NOMO-1 (cell line): ENCODE measurements around the gene TRPM3.

Experiments
- DNase-seq, 2 experiments: peaks; one replicate each; lab custom pipeline; 2025; ENCODE audit not compliant: unreplicated experiment in 2 of 2; lab: John Stamatoyannopoulos, UW

The TRPM3 gene

DNA sequence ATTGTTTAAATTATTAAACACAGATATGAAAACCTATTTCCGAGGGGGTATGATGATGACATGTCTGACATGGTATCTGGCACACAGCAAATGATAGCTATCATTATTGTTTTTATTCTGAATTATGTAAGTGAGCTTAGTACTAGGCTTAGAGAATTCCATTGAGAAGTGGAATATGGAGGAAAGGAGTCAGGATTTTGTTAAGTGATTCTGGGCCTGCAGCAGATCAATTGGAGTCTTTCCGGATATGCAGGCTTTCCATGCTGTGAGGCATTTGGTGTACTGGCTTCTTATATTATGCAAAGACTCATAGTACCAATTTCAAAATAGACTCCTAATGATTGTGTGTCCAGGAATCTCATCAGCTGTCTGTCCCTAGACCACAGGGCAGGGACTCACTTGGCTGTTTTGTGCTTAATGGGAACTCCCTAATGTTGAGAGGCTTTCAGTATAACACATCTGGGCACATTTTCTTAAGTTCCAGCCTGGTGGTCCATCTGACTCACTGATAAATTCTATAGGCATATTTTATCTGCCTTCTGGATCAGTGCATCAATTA, 527.0 kb downstream of the TRPM3 start:
- no peak for DNase-seq

DNA sequence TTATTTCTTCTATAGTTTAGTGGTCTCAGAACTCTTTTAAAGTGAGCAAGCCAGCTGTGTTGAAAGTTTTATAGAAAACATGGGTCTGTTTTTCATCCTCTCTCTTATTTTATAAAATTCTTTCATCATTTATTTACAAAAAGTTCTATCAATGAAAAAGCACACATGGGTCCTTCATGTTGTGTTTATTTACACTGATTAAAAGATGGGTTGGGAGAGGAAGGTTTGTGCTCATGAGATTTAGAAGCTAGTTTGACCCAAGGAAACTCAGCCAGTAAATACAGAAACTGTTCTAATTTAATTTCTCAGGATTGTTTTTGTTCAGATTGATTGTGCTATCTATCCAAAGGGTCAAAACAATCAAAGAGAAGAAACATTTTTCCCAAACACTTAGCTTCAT, 528.2 kb downstream of the TRPM3 start:
- no peak for DNase-seq

DNA sequence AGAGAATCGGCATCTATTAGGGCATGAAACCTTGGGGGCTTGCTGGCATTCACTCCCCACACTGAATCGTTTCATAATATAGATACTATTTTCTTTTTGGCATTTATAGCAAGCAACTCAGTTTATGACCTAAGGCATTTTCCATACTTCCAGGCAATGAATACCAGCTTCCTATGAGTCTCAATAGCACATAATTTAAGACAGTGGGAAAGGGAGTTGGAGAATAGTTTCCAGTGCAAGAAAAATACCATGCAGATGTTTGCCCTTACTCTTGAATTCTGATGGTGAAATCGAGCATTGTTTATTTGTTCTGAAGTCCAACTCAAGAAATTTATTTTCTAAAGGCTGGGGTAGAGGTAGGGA, 531.1 kb downstream of the TRPM3 start:
- DNase-seq: no peak

DNA sequence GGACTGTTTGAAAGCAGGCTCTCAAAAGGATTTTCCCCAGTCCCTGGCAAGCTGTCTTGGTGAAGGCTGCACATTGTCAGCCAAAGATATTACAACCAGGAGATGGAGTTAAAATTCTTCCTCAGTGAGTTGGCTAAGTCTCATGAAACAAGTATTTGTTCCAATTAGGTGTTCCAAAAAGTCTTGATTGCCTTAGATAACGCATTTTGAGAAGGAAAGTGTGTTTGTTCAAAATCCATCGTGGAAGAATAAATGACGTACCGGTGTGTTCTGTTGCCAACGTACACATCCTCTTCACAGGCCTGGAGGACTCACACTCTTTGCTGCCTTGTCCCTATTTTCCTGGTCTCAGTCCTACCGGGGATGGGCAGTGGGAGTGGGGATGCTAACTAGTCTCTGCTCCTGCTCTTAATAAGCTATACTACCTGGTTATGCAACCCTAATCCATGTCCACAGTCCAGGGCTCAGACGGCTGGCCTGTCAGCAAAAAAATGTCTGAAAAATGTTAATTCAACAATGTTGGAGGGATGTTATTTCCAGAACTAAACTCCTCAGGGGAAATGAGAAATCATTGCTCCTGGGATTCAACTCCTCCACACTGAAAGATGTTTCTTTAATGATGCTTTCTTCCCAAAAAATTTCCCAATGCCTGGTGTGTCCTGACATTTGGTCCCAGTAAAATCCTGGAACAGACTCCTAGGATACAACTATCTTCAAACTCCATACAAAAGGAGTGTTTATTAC, 531.7 kb downstream of the TRPM3 start:
- DNase-seq: no peak

DNA sequence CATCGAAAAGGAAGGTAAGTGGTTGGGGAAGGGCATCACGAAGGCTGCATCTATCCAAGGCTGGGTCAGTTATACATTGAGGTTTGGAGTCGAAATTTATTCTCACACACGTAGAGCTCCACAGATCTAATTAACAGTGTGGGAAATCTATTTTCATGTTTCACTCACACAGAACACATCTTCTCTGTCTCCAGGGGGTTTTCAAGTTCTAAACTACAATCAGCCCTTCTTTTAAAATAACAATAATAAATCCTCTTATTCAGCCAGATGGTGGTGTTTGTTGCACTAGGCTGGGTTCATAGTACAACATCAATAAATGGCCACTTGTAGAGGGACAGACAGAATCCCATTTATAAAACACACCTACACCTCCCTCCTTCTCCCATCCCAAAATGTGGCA, 532.4 kb downstream of the TRPM3 start:
- DNase-seq: no peak

DNA sequence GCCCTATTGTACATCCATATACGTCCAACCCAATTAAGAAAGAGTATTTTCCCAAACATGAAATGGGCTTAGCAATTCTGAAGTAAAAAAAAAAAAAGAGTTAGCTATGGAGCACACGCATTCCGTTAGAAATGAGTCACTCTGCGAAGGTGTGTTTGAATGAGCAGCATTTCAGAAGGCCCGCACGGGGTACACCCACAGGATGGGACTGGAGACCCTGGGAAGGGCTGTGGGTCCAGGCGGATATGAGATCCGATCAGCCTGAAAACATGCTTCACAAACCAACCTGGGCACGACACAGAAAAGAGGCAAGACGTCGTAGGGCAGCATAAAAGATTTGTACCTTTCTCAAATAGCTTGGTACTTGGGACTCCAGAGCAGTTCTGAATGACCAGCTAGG, 533.0 kb downstream of the TRPM3 start:
- DNase-seq: no peak

DNA sequence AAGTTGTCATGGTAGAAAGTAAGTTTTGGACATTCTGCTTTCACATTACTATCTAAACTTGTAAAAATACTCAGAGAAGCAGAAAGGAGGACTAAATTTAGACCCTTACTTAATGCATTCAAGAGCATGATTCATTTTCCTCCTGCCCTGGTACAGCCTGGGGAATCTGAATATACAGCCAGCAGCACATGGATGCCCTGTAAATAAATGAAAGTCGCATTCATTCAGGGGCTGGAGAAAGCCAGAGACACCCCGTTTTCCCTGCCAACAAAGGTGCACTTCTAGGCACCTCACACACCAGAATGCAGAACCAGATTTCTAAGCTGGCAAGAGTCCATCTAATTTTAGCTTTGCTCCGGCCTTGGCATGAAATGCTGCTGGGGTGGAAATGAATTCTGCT, 534.2 kb downstream of the TRPM3 start:
- DNase-seq: no peak

DNA sequence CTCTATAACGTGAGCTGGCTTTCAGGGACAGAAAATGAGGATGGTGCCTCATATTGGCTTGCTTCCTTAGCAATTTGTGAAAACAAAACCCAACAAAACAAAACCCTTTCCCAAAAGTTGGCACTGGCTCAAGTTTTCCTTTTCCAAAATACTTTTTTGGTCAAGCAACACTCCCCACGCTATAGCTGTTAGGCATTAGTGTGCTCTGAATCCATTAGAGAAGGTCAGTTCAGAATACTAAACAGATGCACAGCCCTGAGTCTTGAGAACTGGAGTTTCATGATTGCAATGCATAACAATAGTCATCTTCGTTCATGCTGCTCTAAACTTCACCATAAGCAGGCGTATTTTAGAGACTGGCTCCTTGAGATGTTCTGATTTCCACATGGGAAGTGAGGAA, 534.9 kb downstream of the TRPM3 start:
- DNase-seq: no peak

DNA sequence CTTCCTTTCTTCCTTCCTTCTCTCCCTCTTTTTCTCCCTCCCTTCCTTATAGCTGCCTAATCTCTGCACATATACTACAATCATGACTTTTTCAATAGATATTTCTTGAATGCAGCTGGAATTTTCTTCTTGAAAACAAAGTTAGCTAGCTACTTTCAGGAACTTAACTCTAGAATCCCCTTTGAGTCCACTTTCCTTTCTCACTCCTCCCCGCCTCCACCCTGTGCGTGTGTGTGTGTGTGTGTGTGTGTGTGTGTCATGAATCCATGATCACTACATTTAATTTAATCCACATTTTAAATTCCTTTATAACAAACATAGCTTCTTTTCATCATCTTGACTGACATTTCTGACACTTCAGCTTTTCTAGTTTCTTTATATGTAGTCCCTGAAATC, 539.5 kb downstream of the TRPM3 start:
- no peak for DNase-seq

DNA sequence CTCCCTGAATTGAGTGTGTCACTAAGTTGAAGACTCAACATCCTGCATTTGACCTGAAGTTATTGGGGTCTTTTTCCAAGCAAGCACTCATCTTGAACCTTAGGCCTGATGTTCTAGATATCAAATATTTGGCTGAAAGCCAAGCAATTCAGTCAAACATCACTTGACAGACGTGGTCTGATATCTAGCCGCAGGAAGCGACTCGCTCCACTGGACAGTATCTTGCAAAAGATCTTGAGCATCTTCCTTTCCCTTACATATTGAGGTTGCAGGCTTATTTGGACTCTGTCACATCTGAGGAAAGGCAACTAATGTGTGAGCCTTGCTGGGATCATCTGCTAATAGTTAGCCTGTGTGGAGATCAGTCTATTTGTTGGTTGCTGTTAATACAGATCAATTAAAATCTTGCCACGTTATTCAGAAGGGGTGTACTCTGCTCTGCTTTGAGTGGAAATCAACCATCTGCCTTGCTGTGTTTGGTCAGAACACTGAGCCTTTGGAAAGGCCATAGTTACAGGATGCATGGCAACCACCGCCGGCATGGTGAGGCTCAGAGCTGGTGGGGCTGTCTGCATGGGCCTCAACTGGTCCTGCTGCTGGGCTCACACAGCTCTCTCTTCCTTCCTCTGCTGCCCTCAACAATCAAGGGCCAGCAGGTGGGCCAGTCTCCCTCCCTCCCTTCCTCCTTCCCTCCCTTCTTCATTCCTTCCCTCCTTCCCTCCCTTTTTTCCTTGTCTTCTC, 540.0 kb downstream of the TRPM3 start:
- DNase-seq: no peak

DNA sequence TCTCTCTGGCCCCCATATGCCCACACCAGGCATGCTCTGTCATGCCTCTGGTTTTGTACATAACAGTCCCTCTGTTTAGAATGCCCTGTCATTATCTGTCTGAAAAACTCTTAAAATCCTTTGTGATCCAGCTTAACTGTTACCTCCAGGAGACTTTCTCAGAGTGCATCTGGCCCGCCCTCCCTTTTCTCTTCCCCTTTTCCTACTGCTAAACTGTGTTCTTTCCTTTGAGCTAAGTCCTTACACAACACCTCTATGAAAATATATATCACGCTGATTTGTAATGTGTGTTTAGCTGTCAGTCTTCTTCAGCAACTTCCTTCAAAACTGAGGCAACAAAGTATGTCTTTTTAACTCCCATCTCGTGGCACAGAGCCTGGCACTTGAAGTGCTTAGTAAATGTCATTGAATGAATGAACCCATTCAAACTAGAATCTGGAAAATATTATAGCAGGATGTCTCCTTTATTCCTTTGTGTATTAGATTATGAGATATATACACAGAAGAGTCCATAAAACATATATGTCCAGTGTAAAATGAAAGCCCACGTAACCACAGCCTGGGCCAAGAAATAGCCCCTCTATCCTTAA, 540.7 kb downstream of the TRPM3 start:
- DNase-seq: peak; percentile 61 to 71

DNA sequence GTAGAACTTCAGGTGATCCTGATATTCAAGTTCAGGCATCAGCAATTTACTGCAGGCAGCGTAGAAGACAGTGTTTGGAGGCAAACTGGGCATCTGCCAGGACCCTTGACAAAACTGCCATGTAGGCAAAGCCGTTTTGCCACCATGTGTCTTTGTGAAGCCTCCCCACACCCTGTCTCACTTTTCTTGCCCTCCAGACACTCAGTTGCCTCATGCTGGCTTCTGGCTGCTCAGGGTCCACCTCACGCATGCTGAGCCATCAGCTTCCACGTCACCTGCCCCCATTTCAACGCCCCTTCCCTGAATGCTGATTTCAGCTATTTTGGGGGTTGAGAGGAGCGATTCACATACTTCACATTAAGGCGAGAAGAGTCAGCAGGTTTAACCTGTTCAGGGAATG, 541.7 kb downstream of the TRPM3 start:
- no peak for DNase-seq

DNA sequence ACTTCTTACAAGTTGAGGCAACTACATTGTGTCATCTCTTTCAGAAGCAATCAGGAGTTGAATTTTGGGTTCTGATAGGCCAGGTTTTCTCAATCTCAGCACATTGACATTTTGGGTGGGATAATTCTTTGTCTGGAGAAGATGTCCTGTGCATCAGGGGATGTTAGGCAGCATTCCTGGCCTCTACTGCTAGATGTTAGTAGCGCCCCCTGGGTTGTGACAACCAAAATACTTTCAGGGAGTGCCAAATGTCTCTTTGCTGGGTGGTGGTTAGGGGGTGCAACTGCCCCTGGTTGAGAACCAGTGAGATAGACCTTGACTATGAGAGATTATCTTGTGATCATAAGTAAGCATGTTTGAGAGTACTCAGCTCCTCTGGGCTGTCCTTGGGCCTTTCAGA, 542.7 kb downstream of the TRPM3 start:
- no peak for DNase-seq

DNA sequence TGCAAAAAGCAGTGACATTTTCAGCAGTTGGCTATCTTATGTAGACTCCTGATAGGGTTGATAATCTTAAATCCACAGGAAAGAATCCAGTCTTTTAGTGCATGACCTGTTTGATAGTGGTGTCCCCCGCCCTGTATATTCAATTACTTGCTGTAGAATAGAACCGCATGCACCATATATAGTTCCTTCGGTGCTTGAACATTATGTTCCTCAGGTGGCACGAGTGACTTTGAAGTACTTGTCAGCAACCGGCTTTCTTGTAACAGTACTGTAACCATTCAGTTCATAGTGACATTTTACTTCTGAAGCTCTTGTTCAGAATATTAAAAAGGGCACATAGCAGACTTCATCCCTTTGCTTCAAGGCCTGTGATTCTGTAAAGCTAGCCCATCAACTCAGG, 543.8 kb downstream of the TRPM3 start:
- DNase-seq: no peak

DNA sequence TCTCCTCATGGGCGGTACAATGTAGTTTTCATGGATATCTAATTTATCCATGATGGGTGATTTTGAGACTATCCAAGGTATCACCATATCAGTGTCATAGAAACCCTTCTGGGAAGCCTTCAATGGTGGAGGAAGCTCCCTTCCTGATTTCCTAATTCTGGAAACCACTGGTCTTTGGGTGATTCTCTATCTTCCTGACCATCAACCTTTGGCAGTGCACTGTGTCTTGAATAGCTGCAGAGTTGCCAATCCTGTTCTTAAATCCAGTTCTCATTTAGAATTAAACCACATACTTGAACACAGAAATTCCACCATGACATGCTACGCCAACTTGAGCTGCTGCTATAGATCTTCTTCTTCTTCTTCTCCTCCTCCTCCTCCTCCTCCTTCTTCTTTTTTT, 545.3 kb downstream of the TRPM3 start:
- DNase-seq: no peak

DNA sequence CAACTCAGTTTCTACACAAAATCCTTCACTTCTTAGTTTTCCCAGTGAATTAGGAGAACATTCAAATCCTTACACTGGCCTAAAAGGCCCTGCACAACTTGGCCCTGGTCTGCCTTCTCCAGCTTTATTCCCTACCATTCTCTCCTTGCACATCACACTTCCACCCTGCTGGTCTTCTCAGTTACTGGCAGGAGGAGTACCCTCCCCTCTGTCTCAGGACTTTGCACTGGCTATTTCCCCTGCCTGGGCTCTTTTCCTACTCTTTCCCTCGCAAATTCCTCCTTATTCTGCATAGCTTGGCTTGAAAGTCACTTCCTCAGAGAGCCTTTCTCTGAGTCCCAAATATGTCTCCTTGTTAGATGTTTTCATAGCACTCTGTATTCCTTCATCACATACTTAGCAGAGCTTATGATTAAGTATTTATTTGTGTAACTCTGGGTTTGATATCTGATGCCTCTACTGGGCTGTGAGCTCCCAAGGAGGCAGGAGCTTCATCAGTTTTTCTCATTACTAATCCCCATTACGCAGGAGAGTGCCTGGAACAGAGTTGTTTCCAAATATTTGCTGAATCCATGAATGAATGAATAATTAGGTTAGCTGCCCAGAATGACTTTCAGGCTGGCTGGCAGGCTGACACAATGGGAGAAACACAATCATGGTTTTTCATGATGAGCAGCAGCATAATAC, 547.1 kb downstream of the TRPM3 start:
- no peak for DNase-seq

DNA sequence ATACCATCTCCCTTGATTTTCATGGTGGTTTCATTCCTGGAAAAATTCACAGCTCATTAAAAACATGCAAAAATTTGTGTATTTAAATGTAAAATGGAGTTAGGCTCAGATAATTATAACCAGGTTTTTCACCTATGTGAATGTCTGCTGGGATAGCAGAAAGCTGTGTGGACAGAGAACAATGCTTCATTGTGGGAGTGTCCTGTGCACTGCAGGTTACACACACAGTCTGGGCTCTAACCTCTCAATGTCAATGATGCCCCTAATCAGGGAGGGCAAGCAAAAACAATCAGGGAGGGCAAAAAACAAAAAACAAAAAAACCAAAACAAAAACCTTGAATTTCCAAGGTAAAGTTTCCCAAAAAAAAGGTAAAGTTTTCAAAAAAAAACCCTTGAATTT, 548.1 kb downstream of the TRPM3 start:
- no peak for DNase-seq

DNA sequence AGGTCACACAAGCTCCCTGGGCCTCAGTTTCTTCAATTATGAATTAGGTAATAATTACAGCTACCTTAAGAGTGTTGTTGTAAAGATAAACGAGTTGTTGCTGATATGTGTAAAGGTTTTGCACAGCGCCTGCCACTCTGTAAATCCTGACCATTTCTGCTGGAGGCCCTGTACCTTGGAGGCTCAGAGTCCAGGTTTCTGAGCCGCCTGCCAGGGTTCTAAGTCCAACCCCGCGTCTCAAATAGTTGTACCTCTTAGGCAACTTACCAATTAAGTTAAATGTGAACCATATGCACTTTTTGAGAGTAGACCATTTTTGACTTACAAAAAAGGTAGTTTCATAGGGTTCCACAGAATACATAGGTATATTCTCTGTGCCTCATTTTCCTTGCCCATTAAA, 550.2 kb downstream of the TRPM3 start:
- no peak for DNase-seq

DNA sequence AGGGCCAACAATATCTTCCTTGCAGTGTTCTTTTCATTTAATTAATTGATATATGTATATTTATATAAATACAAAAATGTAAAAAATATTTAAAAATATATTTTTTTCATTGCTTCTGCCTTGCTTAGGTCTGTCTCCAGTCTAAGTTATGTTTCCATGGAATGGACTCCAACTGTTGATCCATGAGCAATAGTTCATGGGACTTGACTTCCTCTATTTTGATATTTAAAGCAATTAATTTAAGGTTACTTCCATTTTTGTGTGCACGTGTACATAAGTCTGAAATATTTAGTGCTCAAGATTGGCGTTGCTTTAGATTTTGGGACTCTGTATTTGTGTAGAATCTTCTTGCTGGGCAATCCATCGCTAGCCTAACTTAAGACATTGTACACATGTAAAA, 551.6 kb downstream of the TRPM3 start:
- DNase-seq: no peak

DNA sequence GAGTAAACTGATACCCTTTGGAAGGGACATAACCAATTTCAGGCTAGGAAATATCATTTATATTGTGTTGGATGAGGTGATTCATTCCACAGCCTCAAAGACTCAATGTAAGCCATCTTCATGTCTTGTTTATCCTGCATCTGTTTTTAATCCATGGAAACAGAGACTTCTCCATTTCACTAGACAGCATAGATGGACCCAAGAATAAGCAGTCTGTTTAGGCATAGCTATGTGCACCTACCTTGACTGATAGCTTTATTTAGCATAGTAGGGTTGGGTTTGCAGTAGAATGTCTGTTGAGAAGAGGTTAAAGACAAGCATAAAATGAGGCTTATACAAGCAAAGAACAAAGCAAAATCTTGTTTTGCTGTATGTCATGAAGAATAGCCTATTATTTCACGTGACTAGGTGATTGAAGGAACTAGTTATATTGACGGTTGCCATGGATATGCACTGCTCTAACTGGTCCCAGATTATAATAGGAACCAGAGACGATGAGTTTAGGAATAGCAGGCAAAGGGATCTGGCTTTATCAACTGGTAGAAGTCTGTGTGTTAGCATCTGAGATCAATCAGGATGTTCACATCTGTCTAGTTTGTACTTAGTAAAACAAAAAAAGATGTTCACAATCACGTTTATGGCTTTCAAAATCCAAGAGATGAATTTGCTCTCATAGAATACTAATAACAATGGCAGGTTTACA, 552.2 kb downstream of the TRPM3 start:
- DNase-seq: no peak

DNA sequence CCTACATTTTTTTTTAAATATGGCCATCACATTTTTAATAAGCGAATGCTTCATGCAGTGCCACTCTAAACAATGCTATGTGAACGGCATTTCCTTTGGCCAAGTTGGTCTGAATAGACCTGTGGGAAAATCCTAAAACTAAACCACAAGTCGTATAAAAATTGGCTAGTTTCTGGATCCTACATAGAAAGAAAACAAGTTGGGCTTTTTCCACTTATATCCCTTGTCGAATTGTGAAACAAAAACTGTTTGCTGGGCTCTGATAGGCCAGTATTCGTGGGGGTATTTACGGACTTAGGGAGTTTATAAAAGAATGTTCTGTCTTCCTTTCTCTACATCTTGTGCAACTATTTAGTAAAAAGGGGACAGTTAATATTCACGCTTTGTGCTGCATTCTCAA, 553.9 kb downstream of the TRPM3 start:
- DNase-seq: no peak
